GM18868 (cell line): ENCODE data around the gene UBA1.

Experiments
- ATAC-seq: cut with Tn5 transposase; IDR thresholded peaks from one replicate; pipeline ENCODE4 v1.9.1; 2021; ENCODE audit warnings: mild to moderate bottlenecking, moderate library complexity; ENCODE audit not compliant: unreplicated experiment

UBA1 gene

GRCh38 chrX:47187106-47187677 is 6.4 kb upstream of the UBA1 start:
- no peak for ATAC-seq

GRCh38 chrX:47189906-47190305 is 3.7 kb upstream of the UBA1 start:
- ATAC-seq, result no peak

GRCh38 chrX:47190445-47191269 is 3.0 kb upstream of the UBA1 start:
- ATAC-seq, result peak; percentile 80

GRCh38 chrX:47191331-47191730 is 2.3 kb upstream of the UBA1 start:
- no peak for ATAC-seq

DNA sequence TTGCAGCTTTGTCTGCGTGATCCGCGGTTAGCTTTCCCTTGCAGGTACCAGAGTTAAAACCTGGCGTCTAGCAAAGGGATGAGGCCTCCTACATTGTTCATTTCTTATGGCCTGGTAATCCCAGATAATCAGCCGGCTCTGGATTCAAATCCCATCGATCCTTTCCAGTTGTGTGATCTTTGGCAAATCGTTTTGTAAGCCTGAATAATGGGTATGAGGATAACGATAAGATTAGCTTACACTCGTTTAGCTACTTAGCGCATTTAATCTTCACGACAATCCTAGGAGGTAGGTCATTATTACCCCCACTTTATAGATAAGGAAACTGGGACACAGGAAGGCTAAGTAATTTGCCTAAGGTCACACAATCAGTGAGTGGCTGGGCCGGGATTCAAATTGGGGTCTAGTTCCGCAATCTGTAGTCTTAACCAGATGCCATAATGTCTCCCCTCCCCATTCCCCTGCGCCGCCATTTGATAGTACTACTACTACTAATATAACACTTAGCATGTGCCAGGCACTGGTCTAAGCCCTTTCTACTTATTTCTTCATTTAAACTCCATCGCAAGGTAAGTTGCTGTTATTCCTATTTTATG is 1.7 kb upstream of the UBA1 start:
- ATAC-seq, result no peak

DNA sequence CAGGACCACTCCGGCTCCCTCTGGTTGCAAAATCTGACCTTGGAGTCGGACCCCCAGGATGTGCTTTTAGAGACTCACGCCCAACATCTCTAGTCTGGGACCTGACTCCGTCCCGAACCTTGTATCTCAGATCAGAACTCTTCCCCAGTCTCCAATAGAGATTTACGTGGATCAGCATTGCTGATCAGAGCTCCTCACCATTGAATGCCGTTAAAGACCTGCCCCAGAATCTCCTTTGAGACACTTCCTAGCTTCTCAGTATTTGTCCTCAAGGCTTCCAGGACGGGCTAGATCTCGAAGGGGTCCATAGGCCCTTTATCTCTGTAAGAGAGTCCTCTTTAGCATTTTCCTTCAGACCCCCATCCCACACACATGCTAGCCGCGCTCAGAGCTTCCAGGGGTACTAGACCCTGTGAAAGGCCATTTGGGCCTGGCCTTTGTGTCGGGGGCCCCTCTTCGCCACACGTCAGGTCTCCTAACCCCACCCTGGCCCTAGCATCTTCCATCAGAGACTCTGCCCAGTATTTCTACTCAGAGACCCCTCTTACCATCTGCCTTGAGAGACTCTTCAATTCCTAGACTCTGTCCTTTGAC is 662 bp downstream of the UBA1 start:
- no peak for ATAC-seq

DNA sequence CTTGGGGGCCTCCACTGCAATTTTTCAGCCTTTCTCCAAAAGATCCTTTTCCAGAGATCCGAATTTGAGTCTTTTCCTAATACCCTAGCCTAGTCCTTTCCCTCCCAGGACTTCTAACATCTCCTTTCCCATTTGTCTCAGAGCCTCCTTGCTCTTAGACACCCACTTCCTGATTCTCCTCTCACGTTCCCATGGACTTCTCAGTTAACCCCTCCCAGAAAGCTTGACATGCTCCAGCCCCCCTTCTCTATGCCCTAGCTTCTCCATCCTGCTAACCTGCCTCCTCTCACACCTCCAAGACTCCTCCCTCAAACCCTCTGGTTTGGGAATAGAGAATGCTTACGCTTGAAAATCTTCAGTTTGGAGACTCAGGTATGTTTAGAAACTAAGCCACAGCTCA is 2.5 kb downstream of the UBA1 start:
- ATAC-seq, result no peak

DNA sequence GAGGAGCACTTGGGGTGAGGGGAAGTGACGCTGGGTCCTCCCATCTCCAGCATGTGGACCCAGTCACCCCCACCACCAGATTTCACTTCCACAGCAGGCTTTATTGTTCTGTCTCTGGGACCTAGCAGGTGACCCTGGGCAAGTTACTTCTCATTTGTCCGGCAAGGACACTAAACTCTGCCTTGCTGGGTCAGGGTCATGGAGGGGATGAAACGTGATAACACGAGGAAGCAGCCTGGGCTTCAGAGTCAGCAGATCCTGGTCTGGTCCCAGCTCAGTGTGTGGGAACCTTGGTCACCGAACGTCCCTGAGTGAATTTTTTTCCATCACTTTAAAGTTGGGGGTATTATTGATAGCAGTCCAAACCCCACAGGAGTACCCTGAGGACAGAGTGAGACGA is 3.9 kb downstream of the UBA1 start:
- no peak for ATAC-seq

- no peak for ATAC-seq
Measured at GRCh38 chrX:47198026-47198686, 4.5 kb downstream of the UBA1 start.

DNA sequence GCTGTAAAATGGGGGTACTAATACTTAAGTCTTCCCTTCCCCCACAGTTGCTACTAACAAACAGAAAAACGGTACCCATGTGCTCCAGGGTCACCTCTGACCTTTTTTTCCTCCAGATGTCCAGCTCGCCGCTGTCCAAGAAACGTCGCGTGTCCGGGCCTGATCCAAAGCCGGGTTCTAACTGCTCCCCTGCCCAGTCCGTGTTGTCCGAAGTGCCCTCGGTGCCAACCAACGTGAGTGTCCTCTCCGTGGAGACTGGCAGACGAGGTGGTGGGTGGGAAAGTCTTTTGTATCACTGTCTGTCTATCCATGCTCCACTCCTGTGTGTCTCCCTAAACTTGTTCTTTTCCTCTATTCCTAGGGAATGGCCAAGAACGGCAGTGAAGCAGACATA is 5.1 kb downstream of the UBA1 start:
- no peak for ATAC-seq

- no peak for ATAC-seq
Measured at GRCh38 chrX:47199286-47199685, 5.7 kb downstream of the UBA1 start.

- ATAC-seq, result no peak
Measured at GRCh38 chrX:47200385-47201150, 6.9 kb downstream of the UBA1 start.

- no peak for ATAC-seq
Measured at GRCh38 chrX:47201345-47201944, 7.8 kb downstream of the UBA1 start.

DNA sequence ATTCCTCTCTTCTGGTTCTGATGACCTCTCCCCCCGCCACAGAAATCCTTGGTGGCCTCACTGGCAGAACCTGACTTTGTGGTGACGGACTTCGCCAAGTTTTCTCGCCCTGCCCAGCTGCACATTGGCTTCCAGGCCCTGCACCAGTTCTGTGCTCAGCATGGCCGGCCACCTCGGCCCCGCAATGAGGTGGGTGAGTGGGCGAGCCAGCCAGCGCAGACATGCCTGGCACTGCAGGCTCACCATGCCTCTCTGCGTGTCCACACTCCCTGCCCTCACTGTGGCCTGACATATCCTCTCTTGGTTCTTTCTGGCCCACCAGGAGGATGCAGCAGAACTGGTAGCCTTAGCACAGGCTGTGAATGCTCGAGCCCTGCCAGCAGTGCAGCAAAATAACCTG is 8.7 kb downstream of the UBA1 start:
- ATAC-seq, result no peak

GRCh38 chrX:47202877-47203276 is 9.2 kb downstream of the UBA1 start:
- no peak for ATAC-seq

GRCh38 chrX:47204970-47205369 is 11.3 kb downstream of the UBA1 start:
- no peak for ATAC-seq

DNA sequence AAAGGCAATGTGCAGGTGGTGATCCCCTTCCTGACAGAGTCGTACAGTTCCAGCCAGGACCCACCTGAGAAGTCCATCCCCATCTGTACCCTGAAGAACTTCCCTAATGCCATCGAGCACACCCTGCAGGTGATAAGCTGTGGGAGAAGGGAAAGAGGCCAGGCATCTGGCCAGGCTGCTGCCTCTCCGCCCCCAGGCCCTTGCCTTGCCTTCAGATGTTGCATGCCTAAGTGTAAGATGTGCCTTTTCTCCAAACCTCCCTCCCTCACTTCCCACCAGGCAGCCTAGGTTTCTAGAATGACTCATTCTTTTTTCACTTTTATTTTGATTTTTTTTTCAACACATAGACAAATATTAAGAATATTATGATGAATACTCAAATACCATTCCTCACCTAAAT is 12.7 kb downstream of the UBA1 start:
- no peak for ATAC-seq

DNA sequence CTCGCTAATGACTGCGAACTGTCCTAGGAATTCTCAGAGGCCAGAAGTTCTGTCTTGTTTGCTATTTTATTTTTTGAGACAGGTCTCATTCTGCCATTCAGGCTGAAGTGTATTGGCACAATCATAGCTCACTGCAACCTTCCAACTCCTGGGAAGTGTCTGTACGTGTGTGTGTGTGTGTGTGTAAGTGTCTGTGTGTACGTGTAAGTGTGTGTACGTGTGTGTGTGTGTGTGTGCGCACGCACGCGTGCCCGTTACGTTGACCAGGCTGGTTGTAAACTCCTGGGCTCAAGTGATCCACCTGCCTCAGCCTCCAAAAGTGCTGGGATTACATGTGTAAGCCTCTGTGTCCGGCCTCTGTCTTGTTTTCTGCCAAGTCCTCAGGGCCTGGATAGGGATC is 14.5 kb downstream of the UBA1 start:
- ATAC-seq, result no peak

DNA sequence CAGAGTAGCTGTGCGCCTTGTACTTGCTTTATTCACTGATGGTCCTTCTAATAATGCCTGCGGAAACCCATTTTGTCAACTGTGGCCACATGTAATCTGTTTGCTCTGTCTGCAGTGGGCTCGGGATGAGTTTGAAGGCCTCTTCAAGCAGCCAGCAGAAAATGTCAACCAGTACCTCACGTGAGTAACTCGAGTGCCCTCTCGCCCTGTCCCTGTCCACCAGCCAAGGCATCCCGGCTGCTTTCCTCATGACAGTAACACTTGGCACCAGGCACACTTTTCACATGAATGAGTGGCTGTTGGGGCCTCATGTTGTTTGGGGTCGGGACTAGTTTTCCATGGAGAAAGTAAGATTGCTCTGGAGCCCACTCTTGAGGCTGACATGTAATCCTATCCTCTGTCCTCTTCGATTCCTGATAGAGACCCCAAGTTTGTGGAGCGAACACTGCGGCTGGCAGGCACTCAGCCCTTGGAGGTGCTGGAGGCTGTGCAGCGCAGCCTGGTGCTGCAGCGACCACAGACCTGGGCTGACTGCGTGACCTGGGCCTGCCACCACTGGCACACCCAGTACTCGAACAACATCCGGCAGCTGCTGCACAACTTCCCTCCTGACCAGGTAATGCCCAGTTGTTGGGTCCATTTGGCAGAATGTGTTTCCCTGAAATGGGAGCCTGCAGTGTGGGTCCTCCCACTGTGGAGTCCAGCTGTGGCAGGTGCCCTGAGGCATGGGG is 16.0 kb downstream of the UBA1 start:
- ATAC-seq, result no peak
